Common myeloid progenitor, CD34-positive (primary cell): ENCODE data around the gene PTPN13.

Experiments
- CTCF ChIA-PET: fragments of 350-600 bp; sonication (Branson Sonifier 250); formaldehyde crosslinking; loops from one replicate; lab custom pipeline; 2021; ENCODE audit warnings: antibody characterized with exemption; lab: Charles Lee
- POLR2A ChIA-PET: fragments of 350-600 bp; sonication (Branson Sonifier 250); formaldehyde crosslinking; loops from one replicate; lab custom pipeline; 2021; ENCODE audit warnings: antibody characterized with exemption; lab: Charles Lee
- DNase-seq, 3 donors: peaks; one replicate each; pipeline versions ENCODE4 v3.0.0 to v3.0.0-alpha.2; 2013
- H3K27ac ChIP-seq, 2 experiments: 1 replicate in 1 of 2; 2 replicates in 1 of 2; pipeline ENCODE4 v1.7.0; 2013; ENCODE audit warnings: inconsistent platforms in 2 of 2, low read length in 2 of 2, mild to moderate bottlenecking in 2 of 2, low read depth in 1 of 2, moderate library complexity in 1 of 2; ENCODE audit not compliant: severe bottlenecking in 2 of 2, insufficient read depth in 1 of 2, poor library complexity in 1 of 2
- H3K27me3 ChIP-seq, 5 experiments: replicated peaks in 2 of 5; 1 replicate in 3 of 5; 2 replicates in 2 of 5; pipeline versions ENCODE4 v1.6.1 to v1.7.0; 2013; ENCODE audit warnings: low read length in 4 of 5, mild to moderate bottlenecking in 2 of 5, moderate library complexity in 2 of 5, inconsistent platforms in 1 of 5; ENCODE audit not compliant: insufficient read depth in 5 of 5, control insufficient read depth in 4 of 5
- H3K36me3 ChIP-seq, 4 experiments: 1 replicate in 2 of 4; 2 replicates in 2 of 4; pipeline versions ENCODE4 v1.6.1 to v1.7.0; 2013; ENCODE audit warnings: low read length in 3 of 4, control low read depth in 1 of 4, mild to moderate bottlenecking in 1 of 4; ENCODE audit not compliant: control insufficient read depth in 4 of 4, insufficient read depth in 4 of 4
- H3K4me1 ChIP-seq, 4 experiments: 1 replicate in 3 of 4; 2 replicates in 1 of 4; pipeline versions ENCODE4 v1.6.1 to v1.7.1; 2013; ENCODE audit warnings: low read length in 3 of 4, mild to moderate bottlenecking in 3 of 4, control low read depth in 1 of 4, inconsistent platforms in 1 of 4, moderate library complexity in 1 of 4; ENCODE audit not compliant: control insufficient read depth in 4 of 4, insufficient read depth in 4 of 4; ENCODE audit errors: control extremely low read depth in 1 of 4
- H3K4me3 ChIP-seq, 7 experiments: 1 replicate in 4 of 7; 2 replicates in 3 of 7; pipeline versions ENCODE4 v1.5.1 to v1.7.0; 2013; ENCODE audit warnings: mild to moderate bottlenecking in 7 of 7, low read length in 6 of 7, moderate library complexity in 6 of 7, inconsistent platforms in 2 of 7, low read depth in 2 of 7, control low read depth in 1 of 7; ENCODE audit not compliant: insufficient read depth in 4 of 7, control insufficient read depth in 1 of 7; ENCODE audit errors: extremely low read depth in 1 of 7
- H3K9me3 ChIP-seq, 5 experiments: 1 replicate in 4 of 5; 2 replicates in 1 of 5; pipeline versions ENCODE4 v1.6.1 to v1.7.1; 2013; ENCODE audit warnings: low read length in 4 of 5, mild to moderate bottlenecking in 2 of 5, inconsistent platforms in 1 of 5, low read depth in 1 of 5, moderate library complexity in 1 of 5; ENCODE audit not compliant: control insufficient read depth in 4 of 5, insufficient read depth in 2 of 5; ENCODE audit errors: control extremely low read depth in 1 of 5
- WGBS: methylation state at CpG from one replicate; pipeline ENCODE4 v1.1.5; 2013; ENCODE audit not compliant: insufficient coverage; 5-methylcytosine and 5-hydroxymethylcytosine counted together

The PTPN13 gene

GRCh38 chr4:86857341-86858052, 263.4 kb downstream of the PTPN13 start:
- Histone ChIP-seq H3K27me3 (no peaks in the 10 kb centered on the region), H3K4me3 (no peak overlapping the region), H3K27ac (no peak overlapping the region), H3K36me3 (no peaks in the 10 kb centered on the region), H3K9me3 (no peaks in the 10 kb centered on the region), H3K4me1 (peaks cover 0 to 5% (median 0%) of the 10 kb centered on the region in 4 experiments)
- POLR2A ChIA-PET: no interaction called here
- DNase-seq: no peak
- WGBS: 99% methylated on average over 8 of the region's 8 CpGs
- CTCF ChIA-PET: no interaction called here
